H9 (cell line): Measurements from ENCODE around the gene YPEL4. TPM values are rescaled to one million over a fixed set of nuclear protein-coding genes. Genes with fewer than 3 reads are reported as not detected.

ENCODE experiments used
- DNase-seq: peaks from one replicate; pipeline ENCODE4 v3.0.0-alpha.2; 2017
- H2AFZ ChIP-seq: one replicate; pipeline ENCODE4 v1.6.1; 2013; ENCODE audit warnings: mild to moderate bottlenecking, low read length, control low read depth, moderate library complexity
- H2AK5ac ChIP-seq: 2 replicates; pipeline ENCODE4 v1.6.1; 2013; ENCODE audit warnings: low read length, control low read depth, mixed read lengths; ENCODE audit not compliant: insufficient read length
- H2BK120ac ChIP-seq: one replicate; pipeline ENCODE4 v1.6.1; 2013; ENCODE audit warnings: low read depth, mild to moderate bottlenecking, low read length, control low read depth, inconsistent platforms; ENCODE audit not compliant: poor library complexity, severe bottlenecking
- H2BK12ac ChIP-seq: 2 replicates; pipeline ENCODE4 v1.6.1; 2013; ENCODE audit warnings: low read length, control low read depth, mixed read lengths, low read depth; ENCODE audit not compliant: insufficient read length
- H2BK15ac ChIP-seq: 2 replicates; pipeline ENCODE4 v1.6.1; 2013; ENCODE audit warnings: low read depth, low read length, control low read depth
- H2BK20ac ChIP-seq: one replicate; pipeline ENCODE4 v1.6.1; 2013; ENCODE audit warnings: low read depth, mild to moderate bottlenecking, low read length, control low read depth, inconsistent platforms; ENCODE audit not compliant: poor library complexity, severe bottlenecking
- H2BK5ac ChIP-seq: 2 replicates; pipeline ENCODE4 v1.6.1; 2013; ENCODE audit warnings: low read length, control low read depth, mixed read lengths; ENCODE audit not compliant: insufficient read length
- H3K14ac ChIP-seq: 2 replicates; pipeline ENCODE4 v1.6.1; 2013; ENCODE audit warnings: low read length, control low read depth; ENCODE audit not compliant: insufficient read depth
- H3K18ac ChIP-seq: 2 replicates; pipeline ENCODE4 v1.6.1; 2013; ENCODE audit warnings: low read depth, mild to moderate bottlenecking, mixed read lengths, low read length, control low read depth; ENCODE audit not compliant: insufficient read length
- H3K23ac ChIP-seq: 2 replicates; pipeline ENCODE4 v1.6.1; 2013; ENCODE audit warnings: low read length, control low read depth, mixed read lengths, low read depth; ENCODE audit not compliant: insufficient read length
- H3K23me2 ChIP-seq: 2 replicates; pipeline ENCODE4 v1.6.1; 2013; ENCODE audit warnings: low read depth, mild to moderate bottlenecking, mixed read lengths, low read length, control low read depth; ENCODE audit not compliant: insufficient read length, poor library complexity, severe bottlenecking
- H3K27ac ChIP-seq: 2 replicates; pipeline ENCODE4 v1.5.1; 2013; ENCODE audit warnings: low read length, control low read depth, mixed read lengths, low read depth; ENCODE audit not compliant: insufficient read length
- H3K27me3 ChIP-seq: 2 replicates; pipeline ENCODE4 v1.6.1; 2013; ENCODE audit warnings: low read length, control low read depth, inconsistent platforms; ENCODE audit not compliant: insufficient read depth
- H3K4ac ChIP-seq: 2 replicates; pipeline ENCODE4 v1.6.1; 2013; ENCODE audit warnings: low read depth, mild to moderate bottlenecking, control low read depth, inconsistent platforms, low read length, moderate library complexity
- H3K4me1 ChIP-seq: 2 replicates; pipeline ENCODE4 v1.6.1; 2013; ENCODE audit warnings: low read length, control low read depth, inconsistent platforms; ENCODE audit not compliant: insufficient read depth
- H3K4me2 ChIP-seq: 2 replicates; pipeline ENCODE4 v1.6.1; 2013; ENCODE audit warnings: low read length, control low read depth, mixed read lengths; ENCODE audit not compliant: insufficient read length, insufficient read depth
- H3K56ac ChIP-seq: 2 replicates; pipeline ENCODE4 v1.6.1; 2013; ENCODE audit warnings: low read depth, mild to moderate bottlenecking, mixed read lengths, low read length, control low read depth; ENCODE audit not compliant: insufficient read length
- H3K79me1 ChIP-seq: 2 replicates; pipeline ENCODE4 v1.6.1; 2013; ENCODE audit warnings: low read depth, mild to moderate bottlenecking, moderate library complexity, low read length, control low read depth, inconsistent platforms; ENCODE audit not compliant: insufficient read depth, poor library complexity, severe bottlenecking
- H3K79me2 ChIP-seq: 2 replicates; pipeline ENCODE4 v1.6.1; 2013; ENCODE audit warnings: low read length, control low read depth, inconsistent platforms; ENCODE audit not compliant: insufficient read depth
- H3K9ac ChIP-seq: 2 replicates; pipeline ENCODE4 v1.6.1; 2013; ENCODE audit warnings: low read length, control low read depth, mixed read lengths; ENCODE audit not compliant: insufficient read length; ENCODE audit errors: extremely low read depth
- H3K9me3 ChIP-seq: one replicate; pipeline ENCODE4 v1.6.1; 2013; ENCODE audit warnings: low read depth, low read length, inconsistent platforms; ENCODE audit not compliant: control insufficient read depth
- H3T11ph ChIP-seq: one replicate; pipeline ENCODE4 v1.6.1; 2013; ENCODE audit warnings: mild to moderate bottlenecking, low read length, control low read depth, inconsistent platforms
- H4K20me1 ChIP-seq: one replicate; pipeline ENCODE4 v1.6.1; 2013; ENCODE audit not compliant: control insufficient read depth, insufficient read length, insufficient read depth
- H4K5ac ChIP-seq: 2 replicates; pipeline ENCODE4 v1.6.1; 2013; ENCODE audit warnings: low read depth, mild to moderate bottlenecking, mixed read lengths, low read length, control low read depth; ENCODE audit not compliant: insufficient read length
- H4K8ac ChIP-seq: replicated peaks from 2 replicates; pipeline ENCODE4 v1.6.1; 2013; ENCODE audit warnings: low read length, control low read depth, mixed read lengths, low read depth; ENCODE audit not compliant: insufficient read length
- H4K91ac ChIP-seq: 2 replicates; pipeline ENCODE4 v1.6.1; 2013; ENCODE audit warnings: low read depth, mild to moderate bottlenecking, moderate library complexity, mixed read lengths, low read length, control low read depth; ENCODE audit not compliant: insufficient read length
- H3K27ac Mint-ChIP-seq, 3 experiments: 2 replicates in 2 of 3; 3 replicates in 1 of 3; pipeline ENCODE4 v1.8.0; 2020 to 2021; ENCODE audit warnings: mixed read lengths in 3 of 3, mild to moderate bottlenecking in 1 of 3, moderate library complexity in 1 of 3
- H3K27me3 Mint-ChIP-seq: 2 replicates; pipeline ENCODE4 v1.8.0; 2021; ENCODE audit warnings: low read depth, mild to moderate bottlenecking, moderate library complexity, mixed read lengths
- H3K36me3 Mint-ChIP-seq, 3 experiments: 2 replicates in 2 of 3; 3 replicates in 1 of 3; pipeline ENCODE4 v1.8.0; 2020 to 2021; ENCODE audit warnings: low read depth in 3 of 3, mixed read lengths in 3 of 3; ENCODE audit not compliant: insufficient read depth in 1 of 3
- H3K4me1 Mint-ChIP-seq, 2 experiments: 2 replicates each; pipeline ENCODE4 v1.8.0; 2020; ENCODE audit warnings: mixed read lengths in 2 of 2
- H3K4me3 Mint-ChIP-seq, 2 experiments: 2 replicates in 1 of 2; 3 replicates in 1 of 2; pipeline ENCODE4 v1.8.0; 2020 to 2021; ENCODE audit warnings: mild to moderate bottlenecking in 2 of 2, mixed read lengths in 2 of 2, moderate library complexity in 1 of 2
- H3K9me3 Mint-ChIP-seq, 2 experiments: 2 replicates in 1 of 2; 3 replicates in 1 of 2; pipeline ENCODE4 v1.8.0; 2020; ENCODE audit warnings: mild to moderate bottlenecking in 2 of 2, mixed read lengths in 2 of 2, moderate library complexity in 1 of 2
- WGBS: extraction: QIAGEN DNeasy Blood & Tissue Kit; methylation state at CpG from one replicate; pipeline ENCODE4 v1.1.7; 2013; ENCODE audit warnings: missing lambda C conversion rate, low lambda C conversion rate, mixed read lengths; ENCODE audit not compliant: insufficient read length; ENCODE audit errors: extremely low coverage; 5-methylcytosine and 5-hydroxymethylcytosine counted together
- total RNA-seq: library from RNA; stranded (reverse); gene quantifications from 2 replicates; pipeline ENCODE4 v1.2.1, GENCODE V29; 2021
- TF ChIP-seq, protein P1 (sequence below): fragments of 200-600 bp; sonication (generic); conservative IDR thresholded peaks from 3 replicates; pipeline ENCODE4 v1.8.0; 2021; ENCODE audit warnings: antibody characterized with exemption, mild to moderate bottlenecking

Gene YPEL4
- total RNA-seq, 1 experiment from 2014 or later, result 0.13 TPM

DNA sequence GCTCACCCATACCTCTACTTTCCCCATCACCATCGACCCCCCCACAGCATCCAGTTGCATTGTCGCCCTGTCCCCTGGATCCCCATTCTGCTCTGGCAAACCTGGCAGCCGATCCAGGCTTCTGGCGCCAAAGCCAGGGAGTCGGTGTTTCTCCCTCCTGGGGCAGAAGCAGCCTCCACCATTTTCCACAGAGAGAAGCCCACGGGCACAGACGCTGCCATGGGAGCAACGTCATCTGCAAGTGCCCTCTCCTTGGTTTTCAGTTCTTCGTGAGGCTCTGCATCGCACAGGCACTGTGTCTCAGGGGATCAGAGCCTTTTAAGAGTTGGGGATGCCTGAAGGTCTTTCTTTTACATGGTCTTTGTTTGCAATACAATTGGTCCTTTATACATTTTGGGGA is 2.3 kb downstream of the YPEL4 start:
- peaks cover 16% of the 10 kb centered on the region for H3K23me2 ChIP-seq
- H3K27me3 ChIP-seq, result no peaks in the 10 kb centered on the region; the same call in 1 of the 2 replicates
- H3K23ac ChIP-seq, result no peak overlapping the region
- H3K4me1 ChIP-seq, result peaks cover 19% of the 10 kb centered on the region
- H3K9ac ChIP-seq, result no peak overlapping the region
- Mint-ChIP-seq H3K4me1 (peaks cover 83 to 90% of the 10 kb centered on the region in 2 experiments), H3K27ac (peak overlapping the region in 2 of 3 experiments; percentile 88 to 93; a peak in 4 of 7 replicates), H3K9me3 (no peaks in the 10 kb centered on the region), H3K4me3 (peak overlapping the region; percentile 62 to 83), H3K36me3 (peaks cover 8 to 28% (median 23%) of the 10 kb centered on the region in 3 experiments; a peak in 6 of 7 replicates), H3K27me3 (peaks cover 18% of the 10 kb centered on the region)
- H4K5ac ChIP-seq, result no peak overlapping the region
- no peak overlapping the region for H3K14ac ChIP-seq
- TF ChIP-seq, protein P1, sequence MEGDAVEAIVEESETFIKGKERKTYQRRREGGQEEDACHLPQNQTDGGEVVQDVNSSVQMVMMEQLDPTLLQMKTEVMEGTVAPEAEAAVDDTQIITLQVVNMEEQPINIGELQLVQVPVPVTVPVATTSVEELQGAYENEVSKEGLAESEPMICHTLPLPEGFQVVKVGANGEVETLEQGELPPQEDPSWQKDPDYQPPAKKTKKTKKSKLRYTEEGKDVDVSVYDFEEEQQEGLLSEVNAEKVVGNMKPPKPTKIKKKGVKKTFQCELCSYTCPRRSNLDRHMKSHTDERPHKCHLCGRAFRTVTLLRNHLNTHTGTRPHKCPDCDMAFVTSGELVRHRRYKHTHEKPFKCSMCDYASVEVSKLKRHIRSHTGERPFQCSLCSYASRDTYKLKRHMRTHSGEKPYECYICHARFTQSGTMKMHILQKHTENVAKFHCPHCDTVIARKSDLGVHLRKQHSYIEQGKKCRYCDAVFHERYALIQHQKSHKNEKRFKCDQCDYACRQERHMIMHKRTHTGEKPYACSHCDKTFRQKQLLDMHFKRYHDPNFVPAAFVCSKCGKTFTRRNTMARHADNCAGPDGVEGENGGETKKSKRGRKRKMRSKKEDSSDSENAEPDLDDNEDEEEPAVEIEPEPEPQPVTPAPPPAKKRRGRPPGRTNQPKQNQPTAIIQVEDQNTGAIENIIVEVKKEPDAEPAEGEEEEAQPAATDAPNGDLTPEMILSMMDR, result no peak
- no CpG with 5 or more reads among the region's 10 CpGs for WGBS
- H2BK15ac ChIP-seq, result no peak overlapping the region
- no peak overlapping the region for H3K4ac ChIP-seq
- H2AK5ac ChIP-seq, result no peak overlapping the region
- H2BK20ac ChIP-seq, result no peak overlapping the region
- H2AFZ ChIP-seq, result no peak overlapping the region
- no peak overlapping the region for H4K8ac ChIP-seq
- no peak overlapping the region for H4K91ac ChIP-seq
- H2BK5ac ChIP-seq, result no peak overlapping the region
- no peaks in the 10 kb centered on the region for H3K79me2 ChIP-seq
- no peak overlapping the region for H3K27ac ChIP-seq
- no peak overlapping the region for H3K56ac ChIP-seq
- no peak overlapping the region for H3K18ac ChIP-seq
- no peaks in the 10 kb centered on the region for H3K9me3 ChIP-seq
- peak; percentile 50 for DNase-seq
- no peaks in the 10 kb centered on the region for H3K79me1 ChIP-seq
- peak overlapping the region; percentile 51 for H3K4me2 ChIP-seq
- no peaks in the 10 kb centered on the region for H4K20me1 ChIP-seq
- H2BK120ac ChIP-seq, result no peak overlapping the region
- no peak overlapping the region for H3T11ph ChIP-seq
- H2BK12ac ChIP-seq, result no peak overlapping the region
